Measurements from ENCODE around the gene HGD.
"Not testable (repeated sequence)": the region's sequence is repeated elsewhere in the genome, so short reads cannot be mapped to it uniquely, and the experiment has no call there.

HGD gene

DNA sequence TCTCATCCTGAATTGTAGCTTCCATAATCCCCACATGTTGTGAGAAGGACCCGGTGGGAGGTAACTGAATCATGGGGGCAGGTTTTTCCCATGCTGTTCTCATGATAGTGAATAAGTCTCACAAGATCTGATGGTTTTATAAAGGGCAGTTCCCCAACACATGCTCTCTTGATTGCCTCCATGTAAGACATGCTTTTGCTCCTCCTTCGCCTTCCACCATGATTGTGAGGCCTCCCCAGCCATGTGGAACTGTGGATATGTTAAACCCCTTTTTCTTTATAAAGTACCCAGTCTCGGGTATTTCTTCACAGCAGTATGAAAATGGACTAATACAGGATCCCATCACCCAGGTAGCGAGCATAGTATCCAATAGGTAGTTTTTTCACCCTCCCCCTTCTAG is 43.2 kb downstream of the HGD start:
- H3K36me3 Mint-ChIP-seq (ENCODE audit: low read depth); H3K27me3 Mint-ChIP-seq; intact Hi-C loops (cut with micrococcal nuclease); H3K27ac Mint-ChIP-seq; H3K4me3 Mint-ChIP-seq: not testable (repeated sequence)
- Mint-ChIP-seq H3K4me1 (ENCODE audit: low read depth) (peaks cover 45% of the 10 kb centered on the region), H3K9me3 (peaks cover 29% of the 10 kb centered on the region)

- peaks cover 29% of the 10 kb centered on the region for H3K9me3 Mint-ChIP-seq
- H3K36me3 Mint-ChIP-seq (ENCODE audit: low read depth), result peaks cover 5% of the 10 kb centered on the region
- H3K27ac Mint-ChIP-seq, result peak overlapping the region; percentile 68
- no peak overlapping the region for H3K4me3 Mint-ChIP-seq
- H3K27me3 Mint-ChIP-seq, result no peaks in the 10 kb centered on the region
- peaks cover 41% of the 10 kb centered on the region for H3K4me1 Mint-ChIP-seq (ENCODE audit: low read depth)
- intact Hi-C loops (cut with micrococcal nuclease), result no loop called here
Measured at GRCh38 chr3:120637851-120638559, 44.0 kb downstream of the HGD start.

DNA sequence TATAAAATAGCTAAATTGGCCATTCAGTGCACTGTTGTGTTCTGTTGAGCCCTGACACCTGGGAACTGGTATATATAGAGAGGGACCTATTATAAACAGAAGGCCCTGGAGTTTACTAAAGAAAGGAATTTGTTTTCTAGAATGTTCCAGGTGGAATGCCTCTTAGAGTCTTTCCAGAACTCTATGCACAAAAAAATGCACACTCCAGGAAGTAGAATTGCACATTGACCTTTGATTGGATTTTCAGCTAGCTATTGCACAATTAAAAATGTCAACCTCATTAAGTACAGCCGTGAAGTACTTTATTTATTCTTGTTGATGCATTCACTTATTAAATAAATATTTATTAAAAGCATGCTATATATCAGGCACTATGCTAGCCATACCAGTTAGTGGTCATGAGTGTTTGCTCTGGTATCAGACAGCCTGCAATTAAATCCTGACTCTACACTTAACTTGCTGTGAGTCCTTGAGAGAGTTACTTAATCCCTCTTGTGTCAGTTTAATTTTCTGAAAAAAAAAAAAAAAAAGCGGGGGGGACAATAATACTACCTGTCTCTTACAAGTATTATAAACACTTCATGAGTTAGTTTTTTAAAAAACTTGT is 45.1 kb downstream of the HGD start:
- Mint-ChIP-seq H3K27me3 (no peaks in the 10 kb centered on the region), H3K9me3 (peaks cover 29% of the 10 kb centered on the region), H3K36me3 (ENCODE audit: low read depth) (peaks cover 5% of the 10 kb centered on the region), H3K27ac (no peak overlapping the region), H3K4me3 (no peak overlapping the region), H3K4me1 (ENCODE audit: low read depth) (peaks cover 30% of the 10 kb centered on the region)
- intact Hi-C loops (cut with micrococcal nuclease), result no loop called here

GRCh38 chr3:120634539-120634938 is 47.5 kb downstream of the HGD start:
- intact Hi-C loops (cut with micrococcal nuclease), result no loop called here
- H3K4me1 Mint-ChIP-seq (ENCODE audit: low read depth), result peaks cover 10% of the 10 kb centered on the region
- no peak overlapping the region for H3K4me3 Mint-ChIP-seq
- peaks cover 33% of the 10 kb centered on the region for H3K9me3 Mint-ChIP-seq
- peaks cover 5% of the 10 kb centered on the region for H3K36me3 Mint-ChIP-seq (ENCODE audit: low read depth)
- H3K27ac Mint-ChIP-seq, result no peak overlapping the region
- no peaks in the 10 kb centered on the region for H3K27me3 Mint-ChIP-seq

- no peak overlapping the region for H3K27ac Mint-ChIP-seq
- no peaks in the 10 kb centered on the region for H3K27me3 Mint-ChIP-seq
- no peaks in the 10 kb centered on the region for H3K36me3 Mint-ChIP-seq (ENCODE audit: low read depth)
- H3K9me3 Mint-ChIP-seq, result peaks cover 24% of the 10 kb centered on the region
- peaks cover 7% of the 10 kb centered on the region for H3K4me1 Mint-ChIP-seq (ENCODE audit: low read depth)
- no peak overlapping the region for H3K4me3 Mint-ChIP-seq
- intact Hi-C loops (cut with micrococcal nuclease), result no loop called here
Measured at GRCh38 chr3:120625159-120625586, 56.9 kb downstream of the HGD start.

DNA sequence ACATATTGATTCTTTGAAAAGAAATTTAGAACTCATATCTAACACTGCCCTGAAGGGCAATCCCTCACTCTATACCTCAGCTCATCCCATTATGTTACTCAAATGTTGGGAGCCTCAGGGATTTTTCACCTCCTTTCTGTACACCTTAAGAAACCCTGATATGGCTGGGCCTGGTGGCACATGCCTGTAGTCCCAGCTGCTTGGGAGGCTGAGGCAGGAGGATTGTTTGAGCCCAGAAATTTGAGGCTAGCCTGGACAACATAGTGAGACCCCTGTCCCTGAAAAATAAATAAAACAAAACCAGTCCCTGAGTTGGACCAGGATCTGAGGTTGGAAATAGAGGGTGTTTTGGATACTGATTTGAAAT is 58.3 kb downstream of the HGD start:
- Mint-ChIP-seq H3K27ac (no peak overlapping the region), H3K36me3 (ENCODE audit: low read depth) (no peaks in the 10 kb centered on the region), H3K9me3 (peaks cover 24% of the 10 kb centered on the region), H3K27me3 (no peaks in the 10 kb centered on the region), H3K4me1 (ENCODE audit: low read depth) (peaks cover 7% of the 10 kb centered on the region), H3K4me3 (no peak overlapping the region)
- intact Hi-C loops (cut with micrococcal nuclease), result no loop called here

DNA sequence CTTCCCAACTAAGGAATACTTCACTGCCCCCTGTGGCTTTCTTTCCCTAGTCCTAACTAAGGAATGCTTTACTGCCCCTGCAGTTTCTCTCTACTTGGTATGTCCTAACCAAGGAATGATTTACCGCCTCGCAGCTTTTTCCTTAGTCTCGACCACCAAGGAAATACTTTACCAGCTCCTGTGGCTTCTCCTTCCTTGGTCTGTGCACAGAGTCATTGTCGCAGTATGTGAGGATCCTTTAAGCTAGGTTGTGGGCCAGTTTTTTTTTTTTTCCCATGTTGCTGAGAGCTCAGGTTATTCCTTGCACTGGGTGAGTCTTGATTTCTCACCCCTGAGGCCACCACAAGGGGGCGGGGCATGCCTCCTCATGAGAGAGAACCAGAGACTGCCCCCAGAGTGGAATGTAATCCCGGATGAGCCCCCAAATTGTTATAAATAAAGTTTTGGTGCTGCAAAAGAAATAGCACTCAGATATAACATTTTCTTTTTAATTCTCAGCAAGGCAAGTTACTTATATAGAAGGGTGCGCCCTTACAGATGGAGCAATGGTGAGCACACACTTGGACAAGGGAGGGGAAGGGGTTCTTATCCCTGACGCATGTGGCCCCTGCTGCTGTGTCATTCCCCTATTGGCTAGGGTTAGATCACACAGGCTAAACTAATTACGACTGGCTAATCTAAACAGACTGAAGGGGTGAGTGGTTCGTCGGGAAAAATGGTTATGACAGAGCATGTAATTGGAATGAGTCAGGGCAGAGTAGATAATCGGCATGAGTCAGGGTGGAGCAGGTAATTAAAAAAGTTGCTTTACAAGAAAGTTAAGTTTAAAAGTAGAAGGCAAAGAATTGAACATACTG is 58.9 kb downstream of the HGD start:
- Mint-ChIP-seq H3K4me1 (ENCODE audit: low read depth) (peaks cover 7% of the 10 kb centered on the region), H3K9me3 (peaks cover 24% of the 10 kb centered on the region), H3K27me3 (no peaks in the 10 kb centered on the region), H3K4me3 (no peak overlapping the region), H3K27ac (no peak overlapping the region), H3K36me3 (ENCODE audit: low read depth) (no peaks in the 10 kb centered on the region)
- intact Hi-C loops (cut with micrococcal nuclease), result no loop called here

GRCh38 chr3:120622457-120622856 is 59.6 kb downstream of the HGD start:
- Mint-ChIP-seq H3K27ac (no peak overlapping the region), H3K27me3 (no peaks in the 10 kb centered on the region), H3K36me3 (ENCODE audit: low read depth) (no peaks in the 10 kb centered on the region), H3K9me3 (peaks cover 24% of the 10 kb centered on the region), H3K4me3 (no peak overlapping the region), H3K4me1 (ENCODE audit: low read depth) (peaks cover 7% of the 10 kb centered on the region)
- intact Hi-C loops (cut with micrococcal nuclease), result no loop called here

GRCh38 chr3:120616745-120617144 is 65.3 kb downstream of the HGD start:
- peaks cover 24% of the 10 kb centered on the region for H3K4me1 Mint-ChIP-seq (ENCODE audit: low read depth)
- H3K36me3 Mint-ChIP-seq (ENCODE audit: low read depth); H3K27ac Mint-ChIP-seq; H3K9me3 Mint-ChIP-seq; H3K27me3 Mint-ChIP-seq; H3K4me3 Mint-ChIP-seq; intact Hi-C loops (cut with micrococcal nuclease): not testable (repeated sequence)

- H3K27ac Mint-ChIP-seq, result peak overlapping the region; percentile 60
- H3K27me3 Mint-ChIP-seq, result no peaks in the 10 kb centered on the region
- intact Hi-C loops (cut with micrococcal nuclease), result no loop called here
Measured at GRCh38 chr3:120615847-120616609, 66.0 kb downstream of the HGD start.

DNA sequence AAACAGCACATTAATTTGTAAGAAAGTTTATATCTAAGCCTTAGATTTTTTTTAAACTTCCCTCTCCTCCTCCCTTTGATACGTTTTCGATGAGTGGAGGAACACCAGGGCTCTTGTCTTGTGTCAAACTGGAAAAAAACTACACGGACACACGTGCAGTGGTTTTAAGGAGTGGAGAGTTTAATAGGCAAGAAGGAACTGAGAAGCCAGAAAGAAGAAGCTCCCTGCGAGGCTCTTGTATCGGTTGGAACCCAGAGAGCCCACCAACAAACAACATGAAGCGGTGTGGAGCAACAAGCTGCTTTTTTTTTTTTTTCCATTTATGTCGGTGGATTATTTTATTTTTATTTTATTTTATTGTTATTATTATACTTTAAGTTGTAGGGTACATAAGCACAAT is 67.3 kb downstream of the HGD start:
- Mint-ChIP-seq H3K9me3 (no peaks in the 10 kb centered on the region), H3K4me3 (no peak overlapping the region), H3K27me3 (no peaks in the 10 kb centered on the region), H3K36me3 (ENCODE audit: low read depth) (no peaks in the 10 kb centered on the region), H3K4me1 (ENCODE audit: low read depth) (peaks cover 24% of the 10 kb centered on the region), H3K27ac (peak overlapping the region; percentile 60)
- intact Hi-C loops (cut with micrococcal nuclease), result no loop called here

More at GRCh38 chr3:120615847-120616609, 66.0 kb downstream of the HGD start:
- Mint-ChIP-seq H3K9me3 (no peaks in the 10 kb centered on the region), H3K4me3 (no peak overlapping the region), H3K36me3 (ENCODE audit: low read depth) (no peaks in the 10 kb centered on the region), H3K4me1 (ENCODE audit: low read depth) (peaks cover 24% of the 10 kb centered on the region)

- intact Hi-C loops (cut with micrococcal nuclease), result no loop called here
- Mint-ChIP-seq H3K9me3 (no peaks in the 10 kb centered on the region), H3K27me3 (no peaks in the 10 kb centered on the region), H3K4me3 (no peak overlapping the region), H3K4me1 (ENCODE audit: low read depth) (no peaks in the 10 kb centered on the region), H3K27ac (no peak overlapping the region), H3K36me3 (ENCODE audit: low read depth) (no peaks in the 10 kb centered on the region)
Measured at GRCh38 chr3:120608506-120608905, 73.5 kb downstream of the HGD start.

- H3K4me3 Mint-ChIP-seq, result no peak overlapping the region
- no peaks in the 10 kb centered on the region for H3K9me3 Mint-ChIP-seq
- no peaks in the 10 kb centered on the region for H3K36me3 Mint-ChIP-seq (ENCODE audit: low read depth)
- intact Hi-C loops (cut with micrococcal nuclease), result no loop called here
- no peak overlapping the region for H3K27ac Mint-ChIP-seq
- no peaks in the 10 kb centered on the region for H3K27me3 Mint-ChIP-seq
- H3K4me1 Mint-ChIP-seq (ENCODE audit: low read depth), result peaks cover 5% of the 10 kb centered on the region
Measured at GRCh38 chr3:120604784-120605183, 77.3 kb downstream of the HGD start.

DNA sequence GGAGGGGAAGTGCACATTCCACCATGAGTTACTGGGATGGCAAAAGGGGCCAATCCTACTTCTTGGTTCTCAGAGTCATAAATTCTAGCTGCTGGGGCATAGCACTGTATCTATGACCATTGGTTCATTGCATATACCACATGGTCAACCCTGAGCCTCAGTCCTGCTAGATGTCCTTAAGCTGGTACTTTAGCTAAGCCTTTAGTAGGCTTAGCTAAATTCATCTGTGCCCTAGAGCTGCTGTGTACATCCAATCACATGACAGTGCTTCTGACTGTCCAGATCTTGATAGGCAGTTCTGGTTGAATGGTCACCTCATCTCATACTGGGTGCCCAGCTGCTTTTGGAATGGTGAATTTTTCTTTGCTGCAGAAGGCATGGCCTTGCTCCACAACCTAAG is 77.7 kb downstream of the HGD start:
- intact Hi-C loops (cut with micrococcal nuclease), result no loop called here
- no peaks in the 10 kb centered on the region for H3K36me3 Mint-ChIP-seq (ENCODE audit: low read depth)
- no peaks in the 10 kb centered on the region for H3K27me3 Mint-ChIP-seq
- no peak overlapping the region for H3K27ac Mint-ChIP-seq
- no peaks in the 10 kb centered on the region for H3K9me3 Mint-ChIP-seq
- peaks cover 5% of the 10 kb centered on the region for H3K4me1 Mint-ChIP-seq (ENCODE audit: low read depth)
- H3K4me3 Mint-ChIP-seq, result no peak overlapping the region
